Muscle layer of duodenum (tissue), 2 donors: ENCODE results near the gene EFEMP1.

Source experiments
- H3K27ac ChIP-seq: one replicate; pipeline ENCODE4 v1.7.0; 2013; ENCODE audit warnings: mild to moderate bottlenecking, low read length
- H3K27me3 ChIP-seq: one replicate; pipeline ENCODE4 v1.7.0; 2013; ENCODE audit warnings: low read depth, mild to moderate bottlenecking, control low read depth, low read length
- H3K36me3 ChIP-seq, 2 donors: one replicate each; pipeline ENCODE4 v1.7.0; 2013; ENCODE audit warnings: low read length in 2 of 2, control low read depth in 1 of 2, mild to moderate bottlenecking in 1 of 2; ENCODE audit not compliant: insufficient read depth in 2 of 2, control insufficient read depth in 1 of 2
- H3K4me1 ChIP-seq, 2 donors: one replicate each; pipeline ENCODE4 v1.7.0; 2013; ENCODE audit warnings: low read length in 2 of 2, mild to moderate bottlenecking in 2 of 2, control low read depth in 1 of 2, moderate library complexity in 1 of 2; ENCODE audit not compliant: insufficient read depth in 2 of 2, control insufficient read depth in 1 of 2
- H3K4me3 ChIP-seq, 2 donors: one replicate each; pipeline ENCODE4 v1.7.0; 2013; ENCODE audit warnings: low read length in 2 of 2, low read depth in 1 of 2, mild to moderate bottlenecking in 1 of 2
- H3K9me3 ChIP-seq, 2 donors: one replicate each; pipeline ENCODE4 v1.7.0; 2013; ENCODE audit warnings: low read length in 2 of 2, control low read depth in 1 of 2, mild to moderate bottlenecking in 1 of 2; ENCODE audit not compliant: control insufficient read depth in 1 of 2
- donor health status: healthy.

Gene EFEMP1

DNA sequence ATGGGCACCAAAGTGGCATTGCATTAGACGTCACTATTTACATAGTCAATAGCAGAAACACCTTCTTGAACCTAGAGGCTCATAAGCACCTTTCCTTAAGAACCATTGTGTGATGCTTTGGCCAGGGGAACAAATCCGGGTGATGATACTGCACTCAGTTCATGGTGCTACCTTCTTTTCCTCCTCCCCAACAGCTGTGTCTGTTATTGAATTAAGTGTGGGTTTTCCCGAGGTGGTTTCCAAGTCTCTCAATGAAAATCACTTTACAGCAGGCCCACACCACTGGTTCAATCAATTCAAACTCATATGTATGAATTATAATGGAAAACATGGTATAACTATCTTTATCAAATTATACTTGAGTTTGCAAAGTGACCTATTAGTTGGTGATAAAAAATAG is 9.3 kb upstream of the EFEMP1 start:
- no peak overlapping the region for H3K4me3 ChIP-seq
- H3K4me1 ChIP-seq = no peaks in the 10 kb centered on the region
- no peaks in the 10 kb centered on the region for H3K27me3 ChIP-seq
- no peaks in the 10 kb centered on the region for H3K9me3 ChIP-seq
- H3K36me3 ChIP-seq = no peaks in the 10 kb centered on the region
- no peak overlapping the region for H3K27ac ChIP-seq

DNA sequence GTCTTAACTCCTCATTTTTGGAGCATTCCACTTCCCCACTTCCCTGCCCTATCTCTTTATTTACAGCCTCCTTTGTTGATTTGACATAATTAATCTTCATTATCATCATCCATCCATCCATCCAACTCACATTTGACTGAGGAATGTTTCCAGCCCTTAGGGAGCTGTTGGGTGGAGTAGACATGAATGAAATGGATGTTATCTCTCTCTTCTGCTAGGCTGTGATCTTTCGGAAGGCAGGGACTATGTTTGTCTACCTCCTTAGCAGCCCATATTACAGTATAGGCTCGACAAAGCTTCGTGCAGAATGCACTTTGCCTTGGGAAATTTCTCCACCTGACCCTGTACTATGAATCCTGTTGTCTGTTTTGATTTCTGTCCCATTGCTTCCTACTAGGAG is 7.7 kb upstream of the EFEMP1 start:
- Histone ChIP-seq H3K36me3 (no peaks in the 10 kb centered on the region), H3K4me3 (no peak overlapping the region), H3K27ac (no peak overlapping the region), H3K27me3 (no peaks in the 10 kb centered on the region), H3K4me1 (no peaks in the 10 kb centered on the region), H3K9me3 (no peaks in the 10 kb centered on the region)

DNA sequence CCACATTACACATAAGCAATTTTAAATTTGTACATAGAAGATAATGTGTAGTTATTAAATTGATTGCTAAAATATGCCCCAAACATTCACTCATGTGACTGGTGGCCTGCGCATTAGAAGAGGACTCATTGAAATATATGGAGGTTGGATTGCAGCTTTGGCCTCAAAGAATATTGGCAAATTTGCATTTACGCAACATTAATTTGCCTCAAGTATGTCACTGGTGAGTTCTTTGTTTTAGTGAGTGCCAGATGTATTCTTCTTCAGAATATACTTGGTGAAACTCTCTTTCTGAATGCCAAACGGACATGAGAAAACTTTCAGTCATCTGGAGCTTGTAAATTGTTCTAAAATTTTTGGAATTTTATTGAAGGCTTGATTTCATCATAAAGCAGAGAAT is 5.9 kb upstream of the EFEMP1 start:
- H3K36me3 ChIP-seq = no peaks in the 10 kb centered on the region
- no peaks in the 10 kb centered on the region for H3K4me1 ChIP-seq
- no peak overlapping the region for H3K4me3 ChIP-seq
- no peaks in the 10 kb centered on the region for H3K27me3 ChIP-seq
- no peaks in the 10 kb centered on the region for H3K9me3 ChIP-seq
- H3K27ac ChIP-seq = no peak overlapping the region

DNA sequence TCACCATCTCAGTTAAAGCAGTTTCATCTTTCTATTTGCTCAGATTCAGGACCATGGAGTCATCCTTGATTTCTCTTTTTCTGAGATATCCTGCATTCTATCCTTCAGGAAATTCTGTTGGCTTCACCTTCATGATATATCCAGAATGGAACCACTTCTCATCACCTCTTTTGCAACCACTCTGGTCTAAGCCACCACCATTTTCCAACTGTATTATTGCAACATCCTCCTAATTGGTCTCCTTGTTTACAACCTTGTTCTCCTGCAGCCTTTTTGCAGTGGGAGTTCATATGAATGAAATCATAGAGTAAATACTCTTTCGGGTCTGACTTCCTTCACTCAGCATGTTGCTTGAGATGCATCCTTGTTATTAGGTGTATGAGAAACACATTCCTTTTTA is 3.4 kb upstream of the EFEMP1 start:
- peaks cover 16% of the 10 kb centered on the region for H3K27me3 ChIP-seq
- H3K36me3 ChIP-seq = no peaks in the 10 kb centered on the region
- H3K4me3 ChIP-seq = no peak overlapping the region
- peaks cover 0 to 11% of the 10 kb centered on the region in 2 donors for H3K4me1 ChIP-seq
- H3K9me3 ChIP-seq = no peaks in the 10 kb centered on the region
- no peak overlapping the region for H3K27ac ChIP-seq

DNA sequence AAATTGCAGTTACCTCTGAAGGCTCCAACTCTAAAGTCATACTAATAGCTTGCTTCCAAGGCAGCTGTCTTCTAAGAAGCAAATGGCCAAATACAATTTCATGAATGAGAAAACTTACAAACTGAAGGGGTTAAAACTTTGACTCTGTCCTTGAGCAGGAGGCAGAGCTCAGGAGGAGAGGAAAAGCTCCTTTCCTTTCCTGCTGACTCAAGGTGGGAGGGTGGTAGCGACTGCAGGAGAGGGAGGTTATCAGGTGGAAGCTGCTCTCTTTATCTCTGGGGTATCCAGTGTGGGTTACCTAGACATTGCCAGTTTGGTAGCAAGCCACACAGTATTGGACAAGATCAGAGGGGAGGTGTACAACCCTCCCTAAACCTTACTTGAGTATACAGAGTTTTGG is 2.7 kb upstream of the EFEMP1 start:
- Histone ChIP-seq H3K27ac (no peak overlapping the region), H3K4me1 (peaks cover 0 to 11% of the 10 kb centered on the region in 2 donors), H3K4me3 (no peak overlapping the region), H3K9me3 (no peaks in the 10 kb centered on the region), H3K27me3 (peaks cover 16% of the 10 kb centered on the region), H3K36me3 (no peaks in the 10 kb centered on the region)

DNA sequence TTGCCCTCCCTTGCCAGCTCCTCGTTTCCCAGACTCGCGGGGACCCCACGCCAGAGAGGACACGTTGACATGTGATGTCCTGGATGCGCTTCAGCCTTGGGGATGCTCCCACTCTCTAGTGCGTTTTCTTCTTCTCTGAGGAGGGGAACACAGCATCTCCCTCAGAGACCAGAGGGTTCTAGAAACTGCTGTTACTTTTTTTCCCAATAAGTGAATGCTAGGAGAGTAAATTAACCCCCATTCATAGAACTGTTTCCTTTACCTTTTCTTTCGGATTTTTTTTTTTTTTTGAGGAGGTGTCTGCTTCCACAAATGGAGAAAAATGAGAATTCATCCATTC is 370 bp upstream of the EFEMP1 start:
- Histone ChIP-seq H3K4me1 (peaks cover 0 to 11% of the 10 kb centered on the region in 2 donors), H3K4me3 (peak overlapping the region; percentile 51 to 65), H3K9me3 (no peaks in the 10 kb centered on the region), H3K27ac (no peak overlapping the region), H3K27me3 (peaks cover 16% of the 10 kb centered on the region), H3K36me3 (no peaks in the 10 kb centered on the region)

DNA sequence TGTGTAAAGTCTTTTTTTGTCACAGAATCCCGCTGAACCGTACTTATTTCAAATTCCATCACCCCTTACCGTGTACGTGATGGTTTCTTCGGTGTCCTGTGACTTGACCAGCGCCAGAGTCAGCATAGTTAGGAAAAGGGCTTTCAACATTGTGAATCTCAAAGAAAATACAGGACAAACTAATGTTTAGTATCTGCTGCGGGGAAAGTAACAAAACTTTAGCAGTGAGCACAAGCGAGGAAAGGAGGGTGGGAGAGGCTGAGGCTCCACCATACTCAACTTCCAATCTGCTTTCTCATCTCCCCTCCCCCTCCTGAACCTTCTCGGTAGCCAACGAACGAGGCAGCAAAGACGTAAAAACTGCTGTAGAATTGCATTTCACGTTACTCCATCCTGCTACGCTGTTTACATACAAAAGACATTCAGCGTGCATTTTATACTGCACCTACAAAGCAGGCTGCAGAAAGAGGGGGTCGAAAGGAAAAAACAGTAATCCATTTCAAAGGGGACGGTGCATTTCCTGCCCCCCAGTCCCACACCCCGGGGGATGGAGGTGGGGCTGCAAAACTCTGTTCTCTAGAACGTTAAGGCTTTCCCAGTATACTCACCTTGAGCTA is 1.2 kb downstream of the EFEMP1 start:
- Histone ChIP-seq H3K27me3 (peaks cover 16% of the 10 kb centered on the region), H3K4me1 (peaks cover 0 to 11% of the 10 kb centered on the region in 2 donors), H3K27ac (no peak overlapping the region)

DNA sequence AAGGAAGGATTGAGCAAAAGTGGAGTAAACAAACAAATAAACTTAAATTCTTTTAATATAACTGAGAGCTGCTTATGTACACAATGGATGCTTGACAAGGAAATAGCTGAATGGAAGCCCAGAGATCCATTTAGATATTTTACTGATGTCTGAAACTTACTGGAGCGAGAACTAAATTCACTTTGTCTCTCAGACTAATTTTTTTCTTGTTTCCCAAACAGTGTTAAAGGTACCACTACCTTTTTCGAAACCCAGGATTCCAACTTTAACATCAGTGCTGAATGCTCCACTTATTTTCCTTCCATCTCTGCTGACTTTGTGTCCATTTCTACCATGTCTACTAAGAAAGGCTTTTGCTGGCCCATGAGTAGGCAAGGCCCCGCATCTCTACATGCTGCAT is 4.0 kb downstream of the EFEMP1 start:
- Histone ChIP-seq H3K4me1 (peaks cover 0 to 11% of the 10 kb centered on the region in 2 donors), H3K27ac (no peak overlapping the region), H3K9me3 (no peaks in the 10 kb centered on the region), H3K4me3 (no peak overlapping the region), H3K36me3 (no peaks in the 10 kb centered on the region), H3K27me3 (peaks cover 16% of the 10 kb centered on the region)

More for the DNA sequence above, 1.2 kb downstream of the EFEMP1 start:
- Histone ChIP-seq H3K36me3 (no peaks in the 10 kb centered on the region), H3K4me3 (peak overlapping the region; percentile 65 to 74), H3K9me3 (no peaks in the 10 kb centered on the region)

DNA sequence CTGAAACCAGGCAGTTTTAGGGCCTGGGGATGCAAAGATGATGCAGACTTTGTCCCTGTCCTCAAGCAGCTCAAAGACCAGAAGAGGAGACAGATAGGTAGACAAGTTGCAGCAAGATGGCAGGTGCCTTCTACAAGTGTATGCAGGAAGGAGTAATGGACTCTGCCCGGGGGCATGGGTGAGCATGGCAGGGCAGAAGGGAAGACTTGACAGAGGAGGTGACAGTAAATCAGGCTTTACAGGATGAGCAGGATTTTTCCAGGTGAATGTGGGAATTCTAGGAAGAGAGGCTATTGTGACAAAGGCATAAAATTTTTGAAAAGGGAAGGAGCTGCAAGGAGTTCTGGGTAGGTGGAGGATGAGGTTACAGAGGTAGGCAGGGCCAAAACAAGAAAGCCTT is 4.7 kb downstream of the EFEMP1 start:
- H3K4me3 ChIP-seq = no peak overlapping the region
- H3K27ac ChIP-seq = no peak overlapping the region
- no peaks in the 10 kb centered on the region for H3K9me3 ChIP-seq
- no peaks in the 10 kb centered on the region for H3K36me3 ChIP-seq
- H3K27me3 ChIP-seq = peaks cover 16% of the 10 kb centered on the region
- H3K4me1 ChIP-seq = peaks cover 0 to 11% of the 10 kb centered on the region in 2 donors

DNA sequence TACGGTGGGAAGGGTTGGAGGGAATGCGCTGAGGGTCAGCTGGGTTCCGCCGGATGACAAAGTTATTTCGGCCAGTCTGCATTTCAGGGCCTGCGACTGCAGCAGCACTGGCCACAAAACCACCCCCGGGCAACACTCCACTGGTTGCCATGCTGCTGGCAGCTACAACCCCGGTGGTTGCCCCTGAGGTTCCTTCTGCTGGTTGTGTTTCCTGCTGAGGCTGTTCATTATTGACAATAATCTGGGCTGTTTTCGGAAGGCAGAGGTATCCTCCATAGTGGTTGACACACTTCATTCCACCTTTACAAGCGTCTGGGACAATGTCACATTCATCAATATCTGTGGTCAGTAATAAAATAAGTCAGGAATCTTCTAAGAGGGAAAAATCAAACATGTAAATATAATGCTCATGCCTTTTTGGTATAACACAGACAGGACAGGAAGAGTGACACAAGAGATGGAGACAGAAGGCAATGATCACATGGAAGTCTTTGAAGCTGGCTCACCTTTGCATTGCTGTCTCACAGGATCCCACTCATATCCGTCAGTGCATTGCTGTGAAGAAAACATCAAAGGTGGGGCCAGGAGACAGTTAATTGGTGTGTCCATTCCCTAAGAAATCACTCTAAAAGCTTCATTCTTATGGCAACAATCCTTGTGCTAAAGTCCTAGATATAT is 5.7 kb downstream of the EFEMP1 start:
- Histone ChIP-seq H3K9me3 (no peaks in the 10 kb centered on the region), H3K4me3 (no peak overlapping the region), H3K36me3 (no peaks in the 10 kb centered on the region), H3K4me1 (peaks cover 0 to 2% of the 10 kb centered on the region in 2 donors), H3K27me3 (peaks cover 9% of the 10 kb centered on the region), H3K27ac (no peak overlapping the region)

DNA sequence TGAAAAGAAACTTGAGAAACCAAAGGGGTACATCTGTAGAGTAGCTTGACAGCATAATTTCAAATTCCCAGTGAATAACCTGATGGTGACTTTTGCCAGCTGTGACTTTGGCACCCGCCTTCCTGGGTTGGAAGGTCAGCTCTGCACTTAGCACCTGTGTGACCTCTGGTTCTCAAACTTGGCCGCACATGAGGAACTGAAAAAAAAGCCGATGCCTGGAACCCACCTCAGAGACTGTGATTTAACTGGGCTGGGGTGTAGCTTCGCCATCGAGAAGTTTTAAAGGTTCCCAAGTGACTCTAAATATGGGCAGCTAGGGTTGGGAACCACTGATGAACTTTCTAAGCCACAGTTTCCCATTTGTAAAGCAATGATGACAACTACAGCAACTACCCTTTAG is 6.5 kb downstream of the EFEMP1 start:
- Histone ChIP-seq H3K9me3 (no peaks in the 10 kb centered on the region), H3K4me3 (no peak overlapping the region), H3K4me1 (no peaks in the 10 kb centered on the region), H3K27me3 (peaks cover 2% of the 10 kb centered on the region), H3K27ac (no peak overlapping the region), H3K36me3 (no peaks in the 10 kb centered on the region)
